Measurements from ENCODE around the gene ITPA.
A peak's percentile ranks its signal among the peaks of the same experiment; 100 is the strongest.

ITPA gene

DNA sequence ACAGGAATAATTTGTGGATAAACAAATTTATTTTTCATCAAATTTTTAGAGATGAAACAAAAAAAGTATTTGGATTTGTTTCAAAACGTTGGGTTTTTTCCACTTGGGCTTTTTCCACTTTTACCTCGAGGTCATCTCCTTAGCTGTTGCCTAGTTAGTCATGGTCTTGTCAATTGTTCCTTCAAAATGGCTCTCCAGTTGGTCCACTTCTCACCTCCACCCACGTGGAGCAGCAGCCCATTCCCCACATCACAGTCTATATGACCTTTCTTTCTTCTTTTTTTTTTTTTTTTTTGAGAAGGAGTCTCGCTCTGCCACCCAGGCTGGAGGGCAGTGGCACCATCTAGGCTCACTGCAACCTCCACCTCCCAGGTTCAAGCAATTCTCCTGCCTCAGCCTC, 36.4 kb downstream of the ITPA start:
- FAIRE-seq (no peak), DNase-seq (ENCODE audit: insufficient read length, low spot score) (no peak)
- TF ChIP-seq POLR2A (IDR thresholded peaks at IDR 0.05; ENCODE audit: low read depth, low read length), result no peak

DNA sequence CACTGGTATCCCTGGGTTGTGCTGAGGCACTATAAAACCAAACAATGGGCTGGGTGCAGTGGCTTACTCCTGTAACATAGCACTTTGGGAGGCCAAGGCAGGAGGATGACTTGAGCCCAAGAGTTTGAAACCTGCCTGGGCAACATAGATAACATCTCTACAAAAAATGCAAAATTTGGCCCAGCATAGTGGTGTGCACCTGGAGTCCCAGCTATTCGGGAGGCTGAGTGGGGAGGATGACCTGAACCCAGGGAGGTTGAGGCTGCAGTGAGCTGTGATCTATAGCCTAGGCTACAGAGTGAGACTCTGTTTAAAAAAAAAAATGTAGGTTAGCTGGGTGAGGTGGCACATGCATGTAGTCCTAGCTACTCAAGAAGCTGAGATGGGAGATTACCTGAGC, 37.4 kb downstream of the ITPA start:
- DNase-seq (ENCODE audit: insufficient read length, low spot score) (no peak), FAIRE-seq (no peak)
- no peak for TF ChIP-seq POLR2A (IDR thresholded peaks at IDR 0.05; ENCODE audit: low read depth, low read length)

DNA sequence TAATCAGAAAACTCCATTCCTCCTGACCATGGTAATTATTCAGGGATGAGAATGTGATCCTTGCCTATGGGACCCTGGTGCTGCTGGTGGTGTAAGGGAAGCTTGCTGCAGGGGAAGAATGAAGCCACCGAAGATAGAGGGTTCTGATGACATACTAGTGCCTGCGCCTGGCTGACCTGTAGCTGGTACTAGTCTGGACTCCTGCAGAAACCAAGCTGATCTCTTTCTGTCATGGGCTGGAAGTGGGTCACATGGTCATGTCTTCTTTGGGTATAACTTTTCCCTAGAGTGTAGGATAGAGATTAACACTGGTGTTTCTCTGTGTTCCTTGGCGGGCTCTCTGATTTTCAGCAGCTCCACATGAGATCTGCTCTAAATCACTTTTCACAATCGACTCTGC, 38.3 kb downstream of the ITPA start:
- FAIRE-seq (no peak), DNase-seq (ENCODE audit: insufficient read length, low spot score) (no peak)
- TF ChIP-seq POLR2A (IDR thresholded peaks at IDR 0.05; ENCODE audit: low read depth, low read length), result no peak

DNA sequence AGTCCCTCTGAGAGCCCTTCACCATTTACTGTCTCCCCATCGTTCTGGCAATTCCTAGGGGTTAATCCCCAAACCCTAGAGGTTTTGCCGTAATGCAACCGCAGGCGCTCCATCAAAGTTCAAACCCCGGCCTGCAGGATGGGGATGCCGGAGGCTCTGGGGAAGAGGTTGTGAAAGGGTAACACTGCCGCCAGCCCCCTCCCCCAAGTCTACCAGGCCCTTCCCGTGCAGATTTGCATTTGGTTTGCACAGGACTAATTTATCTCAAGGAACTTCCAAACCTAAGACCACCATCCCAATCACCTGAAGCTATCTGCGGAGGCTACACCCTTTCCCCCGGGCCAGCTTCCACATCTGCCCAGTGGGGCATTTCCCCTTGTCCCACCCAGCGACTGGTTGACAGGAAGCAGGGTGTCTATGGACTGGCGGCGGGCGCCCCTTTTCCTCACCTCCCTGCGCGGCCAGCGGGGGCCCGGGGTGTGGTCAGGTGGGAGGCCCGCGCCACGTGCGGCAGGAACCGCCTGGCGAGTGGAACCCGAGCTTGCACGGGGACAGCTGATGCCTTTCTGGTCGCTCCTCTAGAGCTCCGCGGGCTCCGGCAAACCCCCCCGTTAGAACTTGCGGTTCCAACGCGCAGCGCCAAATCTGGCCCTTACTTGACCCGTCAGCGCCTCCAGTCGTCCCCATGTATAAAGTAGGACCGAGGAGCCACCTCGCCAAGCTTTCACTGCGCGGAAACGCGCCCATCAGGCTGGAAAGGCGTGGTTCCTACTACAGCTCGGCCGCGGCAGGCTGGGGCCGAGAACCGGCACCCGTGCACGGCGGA, 39.1 kb downstream of the ITPA start:
- no peak for DNase-seq (ENCODE audit: insufficient read length, low spot score)
- no peak for FAIRE-seq
- no peak for TF ChIP-seq POLR2A (IDR thresholded peaks at IDR 0.05; ENCODE audit: low read depth, low read length)

DNA sequence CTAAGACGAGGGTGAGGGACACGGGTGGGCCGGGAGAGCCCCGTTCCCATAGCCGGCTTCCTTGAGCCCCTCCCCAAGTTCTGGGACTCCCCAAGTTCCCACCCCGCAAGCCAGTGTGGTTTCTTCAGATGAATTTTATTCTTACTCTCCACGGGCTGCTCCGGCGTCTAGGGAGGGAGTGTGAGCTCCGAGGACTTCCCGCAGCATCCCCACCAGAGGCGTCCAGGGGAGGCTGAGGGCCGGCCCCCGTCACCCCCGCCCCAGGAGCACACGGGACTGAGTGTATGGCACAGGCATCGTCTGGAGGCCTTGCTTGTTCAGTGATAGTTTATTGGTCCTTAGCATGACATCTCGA, 39.7 kb downstream of the ITPA start:
- DNase-seq (ENCODE audit: insufficient read length, low spot score) (no peak), FAIRE-seq (no peak)
- no peak for TF ChIP-seq POLR2A (IDR thresholded peaks at IDR 0.05; ENCODE audit: low read depth, low read length)

DNA sequence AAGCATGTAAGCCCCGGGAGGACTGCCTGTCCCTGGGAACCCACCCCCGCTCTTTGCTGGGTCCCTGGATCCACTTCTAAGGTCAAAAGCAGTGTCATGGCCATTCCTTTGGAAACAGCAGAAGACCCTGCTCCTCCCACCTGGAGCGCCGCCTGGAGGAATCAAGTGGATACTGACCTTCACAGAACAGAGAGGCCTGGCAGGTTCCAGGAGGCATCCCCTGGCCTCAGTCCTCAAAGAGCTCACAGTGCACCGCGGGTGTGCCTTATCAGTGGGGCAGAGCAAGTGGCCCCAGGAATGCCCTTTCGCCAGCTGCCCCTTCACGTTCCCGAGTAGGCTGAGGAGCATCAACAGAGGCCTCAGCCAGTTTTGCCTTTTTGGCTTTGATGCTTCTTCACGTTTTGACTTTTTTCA, 40.8 kb downstream of the ITPA start:
- FAIRE-seq (no peak), DNase-seq (ENCODE audit: insufficient read length, low spot score) (no peak)
- no peak for TF ChIP-seq POLR2A (IDR thresholded peaks at IDR 0.05; ENCODE audit: low read depth, low read length)

DNA sequence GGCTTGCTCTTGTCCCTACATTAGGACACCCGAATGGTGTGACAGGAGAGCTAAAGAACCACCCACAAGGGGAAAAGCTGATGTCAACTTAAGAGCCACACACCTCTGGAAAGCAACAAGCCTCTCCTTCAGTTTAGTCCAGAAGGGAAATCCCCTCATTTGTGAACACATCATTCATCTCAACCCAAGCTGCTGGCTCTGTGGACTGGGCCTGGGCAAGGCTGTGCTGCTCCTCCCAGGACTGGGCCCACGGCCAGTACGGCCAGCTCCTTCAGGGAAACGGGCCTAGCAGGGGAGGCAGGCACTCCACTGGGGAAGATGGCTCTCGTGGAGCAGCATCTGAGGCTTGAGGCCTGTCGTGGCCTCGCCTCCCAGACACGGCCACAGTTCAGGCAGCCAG, 42.5 kb downstream of the ITPA start:
- FAIRE-seq, result no peak
- peak; percentile 44 for DNase-seq (ENCODE audit: insufficient read length, low spot score)
- TF ChIP-seq POLR2A (IDR thresholded peaks at IDR 0.05; ENCODE audit: low read depth, low read length), result no peak

DNA sequence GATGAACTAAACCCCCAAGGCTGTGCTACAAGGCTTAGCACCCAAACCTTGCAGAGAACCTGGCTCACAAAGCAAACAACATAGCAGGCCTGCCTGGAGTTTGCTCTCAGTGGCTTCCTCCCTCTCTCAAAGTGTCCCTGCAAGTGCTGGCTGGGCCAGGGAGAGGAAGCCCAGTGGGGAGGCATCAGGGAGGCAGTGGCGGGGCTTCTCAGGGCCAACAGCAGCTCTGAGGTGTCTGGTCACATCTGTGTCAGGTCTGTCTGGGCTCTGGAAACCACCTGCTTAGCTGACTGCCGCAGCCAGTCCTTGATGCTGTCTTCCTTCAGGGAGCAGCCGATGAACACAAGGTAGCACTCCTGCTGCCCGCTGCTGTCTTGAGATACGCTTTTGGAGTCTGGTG, 46.4 kb downstream of the ITPA start:
- FAIRE-seq (no peak), DNase-seq (ENCODE audit: insufficient read length, low spot score) (no peak)
- TF ChIP-seq POLR2A (IDR thresholded peaks at IDR 0.05; ENCODE audit: low read depth, low read length), result no peak

DNA sequence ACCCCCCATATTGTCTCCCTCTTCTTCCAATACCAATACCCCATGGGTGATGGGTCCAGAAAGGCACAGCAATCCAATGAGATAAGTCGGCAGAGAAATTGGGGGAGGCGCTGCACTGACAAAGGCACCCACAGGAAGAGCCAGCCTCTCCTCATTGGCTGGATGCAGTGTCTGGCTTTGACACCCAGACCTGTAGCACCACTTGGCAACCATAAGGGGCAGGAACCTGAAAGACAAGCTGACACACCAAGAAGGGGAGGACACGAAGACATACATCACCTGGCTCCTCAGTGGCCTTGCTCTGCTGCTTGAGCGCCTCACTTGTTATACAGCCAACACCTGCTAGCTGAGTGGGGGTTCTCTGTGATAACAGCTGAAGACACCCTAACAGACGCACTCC, 49.1 kb downstream of the ITPA start:
- DNase-seq (ENCODE audit: insufficient read length, low spot score), result no peak
- FAIRE-seq, result no peak

DNA sequence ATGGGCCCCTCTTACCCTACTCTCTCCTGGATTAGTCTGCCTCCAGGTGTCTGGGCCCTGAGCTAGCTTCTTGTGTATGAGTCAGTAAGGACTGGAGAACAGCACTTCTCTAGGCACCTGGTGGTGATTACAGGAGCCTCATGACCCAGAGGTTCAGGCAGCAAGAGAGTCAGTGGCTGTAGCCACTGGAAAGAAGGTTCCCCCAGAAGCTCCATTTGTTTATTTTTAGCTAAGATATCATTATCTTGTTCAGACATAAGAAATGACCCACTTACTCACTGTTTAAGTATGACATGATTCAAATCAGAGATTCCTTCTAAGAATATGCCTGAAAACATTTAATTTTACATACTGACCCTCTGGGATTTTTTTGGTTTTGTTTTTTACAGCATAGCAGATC, 53.3 kb downstream of the ITPA start:
- DNase-seq (ENCODE audit: insufficient read length, low spot score) (no peak), FAIRE-seq (no peak)
- TF ChIP-seq POLR2A (IDR thresholded peaks at IDR 0.05; ENCODE audit: low read depth, low read length), result no peak

More for the DNA sequence above, 49.1 kb downstream of the ITPA start:
- TF ChIP-seq POLR2A (IDR thresholded peaks at IDR 0.05; ENCODE audit: low read depth, low read length), result no peak

DNA sequence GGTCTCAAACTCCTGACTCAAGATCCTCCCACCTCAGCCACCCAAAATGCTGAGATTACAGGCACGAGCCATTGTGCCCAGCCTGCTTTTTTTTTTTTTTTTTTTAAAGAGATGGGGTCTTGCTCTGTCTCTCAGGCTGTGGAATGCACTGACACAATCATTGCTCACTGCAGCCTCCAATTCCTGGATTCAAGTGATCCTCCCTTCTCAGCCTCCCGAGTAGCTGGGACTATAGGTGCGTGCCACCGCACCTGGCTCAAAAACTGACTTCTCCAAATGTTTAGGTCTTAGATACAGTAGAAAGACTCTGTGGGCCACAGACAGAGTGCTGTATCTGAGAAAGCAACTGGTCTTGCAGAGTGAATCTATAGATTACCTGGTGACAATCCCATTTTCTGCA, 60.8 kb downstream of the ITPA start:
- DNase-seq (ENCODE audit: insufficient read length, low spot score) (no peak), FAIRE-seq (no peak)
- no peak for TF ChIP-seq POLR2A (IDR thresholded peaks at IDR 0.05; ENCODE audit: low read depth, low read length)

DNA sequence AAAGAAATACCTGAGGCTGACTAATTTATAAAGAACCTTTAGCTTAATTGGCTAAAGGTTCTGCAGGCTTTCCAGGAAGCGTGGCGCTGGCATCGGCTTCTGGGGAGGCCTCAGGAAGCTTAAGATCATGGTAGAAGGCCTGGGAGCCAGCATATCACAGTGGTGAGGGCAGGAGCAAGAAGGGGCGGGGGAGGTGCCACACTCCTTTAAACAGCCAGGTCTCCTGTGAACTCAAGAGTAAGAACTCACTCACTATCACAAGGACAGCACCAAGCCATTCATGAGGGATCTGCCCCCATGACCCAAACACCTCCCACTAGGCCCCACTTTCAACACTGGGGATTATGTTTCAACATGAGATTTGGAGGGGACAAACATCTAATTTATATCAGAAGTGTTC, 64.1 kb downstream of the ITPA start:
- no peak for TF ChIP-seq POLR2A (IDR thresholded peaks at IDR 0.05; ENCODE audit: low read depth, low read length)
- DNase-seq (ENCODE audit: insufficient read length, low spot score), result no peak
- no peak for FAIRE-seq
